Activated B cell treated with CpG ODN at 0.5 μM for 24 hours (primary cell): Measurements from ENCODE around the gene RET. TPM values are rescaled to one million over a fixed set of nuclear protein-coding genes. Genes with fewer than 3 reads are reported as not detected.

Experiments used
- ATAC-seq: fragments of 200-7000 bp; cut with Tn5 transposase; one replicate; pipeline ENCODE4 v1.10.0; 2021; ENCODE audit warnings: low read depth, mild to moderate bottlenecking, moderate library complexity
- CTCF ChIA-PET: fragments of 350-600 bp; sonication (Branson Sonifier 250); formaldehyde crosslinking; loops from one replicate; lab custom pipeline; 2021; ENCODE audit warnings: antibody characterized with exemption; lab: Charles Lee
- POLR2A ChIA-PET: fragments of 350-600 bp; sonication (Branson Sonifier 250); formaldehyde crosslinking; loops from one replicate; lab custom pipeline; 2021; ENCODE audit warnings: antibody characterized with exemption; lab: Charles Lee
- DNase-seq: peaks from one replicate; pipeline ENCODE4 v3.0.0; 2022
- H3K27ac Mint-ChIP-seq: one replicate; pipeline ENCODE4 v1.8.0; 2020; ENCODE audit warnings: mixed read lengths
- H3K27me3 Mint-ChIP-seq: one replicate; pipeline ENCODE4 v1.8.0; 2021; ENCODE audit warnings: mixed read lengths
- H3K36me3 Mint-ChIP-seq: one replicate; pipeline ENCODE4 v1.8.0; 2021; ENCODE audit warnings: low read depth, mixed read lengths
- H3K4me1 Mint-ChIP-seq: one replicate; pipeline ENCODE4 v1.8.0; 2021; ENCODE audit warnings: mixed read lengths
- H3K4me3 Mint-ChIP-seq: one replicate; pipeline ENCODE4 v1.8.0; 2020; ENCODE audit warnings: mild to moderate bottlenecking, mixed read lengths
- H3K9me3 Mint-ChIP-seq: one replicate; pipeline ENCODE4 v1.8.0; 2020; ENCODE audit warnings: mixed read lengths
- CTCF ChIP-seq: fragments of 200-600 bp; IDR thresholded peaks from one replicate; pipeline ENCODE4 v1.8.0; 2022; ENCODE audit warnings: antibody characterized with exemption, mild to moderate bottlenecking
- intact Hi-C: fragments of 100-400 bp; cut with micrococcal nuclease; formaldehyde crosslinking; loops from one replicate; pipeline ENCODE4 v1.15.1; 2024
- total RNA-seq: library from RNA; stranded (reverse); gene quantifications from 2 replicates; pipeline ENCODE4 v1.2.3, GENCODE V29; 2022

RET gene
- total RNA-seq, 1 donor from 2014 or later: not detected

- H3K27ac Mint-ChIP-seq: no peak overlapping the region
- H3K4me3 Mint-ChIP-seq: no peak overlapping the region
- H3K27me3 Mint-ChIP-seq: no peaks in the 10 kb centered on the region
- TF ChIP-seq CTCF: no peak
- DNase-seq (no peak), ATAC-seq (no peak)
- POLR2A ChIA-PET: no interaction called here
- H3K36me3 Mint-ChIP-seq: no peaks in the 10 kb centered on the region
- CTCF ChIA-PET: no interaction called here
- no peaks in the 10 kb centered on the region for H3K9me3 Mint-ChIP-seq
- intact Hi-C loops: no loop called here
- H3K4me1 Mint-ChIP-seq: peaks cover 8% of the 10 kb centered on the region
Measured at GRCh38 chr10:43111101-43111500, 34.2 kb downstream of the RET start.

GRCh38 chr10:43111921-43112607 is 35.2 kb downstream of the RET start:
- H3K4me3 Mint-ChIP-seq: no peak overlapping the region
- DNase-seq (no peak), ATAC-seq (no peak)
- ChIA-PET CTCF (no interaction called here), POLR2A (no interaction called here)
- H3K36me3 Mint-ChIP-seq: no peaks in the 10 kb centered on the region
- intact Hi-C loops: no loop called here
- H3K9me3 Mint-ChIP-seq: no peaks in the 10 kb centered on the region
- no peaks in the 10 kb centered on the region for H3K27me3 Mint-ChIP-seq
- H3K27ac Mint-ChIP-seq: no peak overlapping the region
- no peak for TF ChIP-seq CTCF
- H3K4me1 Mint-ChIP-seq: peaks cover 1% of the 10 kb centered on the region

- Mint-ChIP-seq H3K27me3 (no peaks in the 10 kb centered on the region), H3K4me3 (no peak overlapping the region), H3K4me1 (peaks cover 1% of the 10 kb centered on the region), H3K36me3 (no peaks in the 10 kb centered on the region), H3K27ac (no peak overlapping the region), H3K9me3 (no peaks in the 10 kb centered on the region)
- intact Hi-C loops: no loop called here
- DNase-seq (no peak), ATAC-seq (no peak)
- no peak for TF ChIP-seq CTCF
- CTCF ChIA-PET: no interaction called here
- POLR2A ChIA-PET: no interaction called here
Measured at GRCh38 chr10:43112608-43112961, 35.7 kb downstream of the RET start.

- ChIA-PET CTCF (no interaction called here), POLR2A (no interaction called here)
- H3K27me3 Mint-ChIP-seq: no peaks in the 10 kb centered on the region
- no peak for TF ChIP-seq CTCF
- intact Hi-C loops: no loop called here
- H3K36me3 Mint-ChIP-seq: no peaks in the 10 kb centered on the region
- no peak overlapping the region for H3K27ac Mint-ChIP-seq
- DNase-seq (no peak), ATAC-seq (no peak)
- H3K4me3 Mint-ChIP-seq: no peak overlapping the region
- H3K9me3 Mint-ChIP-seq: no peaks in the 10 kb centered on the region
- H3K4me1 Mint-ChIP-seq: peaks cover 1% of the 10 kb centered on the region
Measured at GRCh38 chr10:43113201-43114087, 36.6 kb downstream of the RET start.

GRCh38 chr10:43114088-43114742 is 37.3 kb downstream of the RET start:
- H3K4me1 Mint-ChIP-seq: peaks cover 1% of the 10 kb centered on the region
- DNase-seq (no peak), ATAC-seq (no peak)
- intact Hi-C loops: no loop called here
- H3K27ac Mint-ChIP-seq: no peak overlapping the region
- no peak for TF ChIP-seq CTCF
- no peaks in the 10 kb centered on the region for H3K27me3 Mint-ChIP-seq
- H3K4me3 Mint-ChIP-seq: no peak overlapping the region
- ChIA-PET POLR2A (no interaction called here), CTCF (no interaction called here)
- H3K9me3 Mint-ChIP-seq: no peaks in the 10 kb centered on the region
- no peaks in the 10 kb centered on the region for H3K36me3 Mint-ChIP-seq
